CD8-positive, alpha-beta memory T cell (primary cell): ENCODE results near the gene CATSPER3. TPM values are rescaled to one million over a fixed set of nuclear protein-coding genes. Genes with fewer than 3 reads are reported as not detected.
"Not testable (repeated sequence)": the region's sequence is repeated elsewhere in the genome, so short reads cannot be mapped to it uniquely, and the experiment has no call there.

ENCODE experiments used
- CTCF ChIA-PET: fragments of 350-600 bp; sonication (Branson Sonifier 250); formaldehyde crosslinking; loops from one replicate; lab custom pipeline; 2021; ENCODE audit warnings: antibody characterized with exemption; lab: Charles Lee
- POLR2A ChIA-PET: fragments of 350-600 bp; sonication (Branson Sonifier 250); formaldehyde crosslinking; loops from one replicate; lab custom pipeline; 2021; ENCODE audit warnings: antibody characterized with exemption; lab: Charles Lee
- DNase-seq, 5 donors: peaks; one replicate each; pipeline versions ENCODE4 v3.0.0 to v3.0.0-alpha.2; 2020 to 2022; ENCODE audit warnings: mixed read lengths in 1 of 5
- H3K27ac ChIP-seq: one replicate; pipeline ENCODE4 v1.7.0; 2013; ENCODE audit warnings: low read depth, mild to moderate bottlenecking, low read length, moderate library complexity
- H3K27me3 ChIP-seq: 2 replicates; pipeline ENCODE4 v1.7.0; 2013; ENCODE audit warnings: low read length, mild to moderate bottlenecking; ENCODE audit not compliant: insufficient read depth, poor library complexity, severe bottlenecking
- H3K36me3 ChIP-seq: 2 replicates; pipeline ENCODE4 v1.7.0; 2013; ENCODE audit warnings: mild to moderate bottlenecking, low read length, moderate library complexity; ENCODE audit not compliant: insufficient read depth
- H3K4me1 ChIP-seq: 2 replicates; pipeline ENCODE4 v1.7.0; 2013; ENCODE audit warnings: mild to moderate bottlenecking, low read length, moderate library complexity; ENCODE audit not compliant: insufficient read depth
- H3K4me3 ChIP-seq: 2 replicates; pipeline ENCODE4 v1.7.0; 2013; ENCODE audit warnings: mild to moderate bottlenecking, low read length
- H3K9me3 ChIP-seq: 2 replicates; pipeline ENCODE4 v1.7.0; 2013; ENCODE audit warnings: mild to moderate bottlenecking, low read length
- H3K27ac Mint-ChIP-seq, 8 donors: one replicate each; pipeline ENCODE4 v1.8.0; 2020 to 2021; ENCODE audit warnings: mixed read lengths in 8 of 8, mild to moderate bottlenecking in 6 of 8, inconsistent platforms in 3 of 8, moderate library complexity in 3 of 8
- H3K27me3 Mint-ChIP-seq, 2 donors: one replicate each; pipeline ENCODE4 v1.8.0; 2020 to 2021; ENCODE audit warnings: mixed read lengths in 2 of 2, mild to moderate bottlenecking in 1 of 2, moderate library complexity in 1 of 2
- H3K36me3 Mint-ChIP-seq, 3 donors: one replicate each; pipeline ENCODE4 v1.8.0; 2020 to 2021; ENCODE audit warnings: mixed read lengths in 3 of 3, inconsistent platforms in 1 of 3, mild to moderate bottlenecking in 1 of 3
- H3K4me1 Mint-ChIP-seq, 3 donors: one replicate each; pipeline ENCODE4 v1.8.0; 2020 to 2021; ENCODE audit warnings: mixed read lengths in 3 of 3, inconsistent platforms in 1 of 3, mild to moderate bottlenecking in 1 of 3
- H3K4me3 Mint-ChIP-seq, 7 donors: one replicate each; pipeline ENCODE4 v1.8.0; 2020 to 2021; ENCODE audit warnings: mixed read lengths in 7 of 7, mild to moderate bottlenecking in 6 of 7, moderate library complexity in 4 of 7, inconsistent platforms in 2 of 7
- H3K9me3 Mint-ChIP-seq, 5 donors: one replicate each; pipeline ENCODE4 v1.8.0; 2020 to 2022; ENCODE audit warnings: mixed read lengths in 5 of 5, mild to moderate bottlenecking in 3 of 5, moderate library complexity in 2 of 5, inconsistent platforms in 1 of 5
- polyA plus RNA-seq: library from polyadenylated mRNA; unstranded; fragments of 300-500 nt; fragmentation: Illumina TruSeq; gene quantifications from one replicate; pipeline ENCODE4 v1.2.3, GENCODE V29; 2021
- total RNA-seq, 2 experiments: library from RNA; stranded (reverse); gene quantifications; one replicate each; pipeline ENCODE4 v1.2.3, GENCODE V29; 2021

CATSPER3 gene
- total and polyA plus RNA-seq, 3 experiments from 2014 or later, result 0.18 to 0.36 (median 0.29) TPM

DNA sequence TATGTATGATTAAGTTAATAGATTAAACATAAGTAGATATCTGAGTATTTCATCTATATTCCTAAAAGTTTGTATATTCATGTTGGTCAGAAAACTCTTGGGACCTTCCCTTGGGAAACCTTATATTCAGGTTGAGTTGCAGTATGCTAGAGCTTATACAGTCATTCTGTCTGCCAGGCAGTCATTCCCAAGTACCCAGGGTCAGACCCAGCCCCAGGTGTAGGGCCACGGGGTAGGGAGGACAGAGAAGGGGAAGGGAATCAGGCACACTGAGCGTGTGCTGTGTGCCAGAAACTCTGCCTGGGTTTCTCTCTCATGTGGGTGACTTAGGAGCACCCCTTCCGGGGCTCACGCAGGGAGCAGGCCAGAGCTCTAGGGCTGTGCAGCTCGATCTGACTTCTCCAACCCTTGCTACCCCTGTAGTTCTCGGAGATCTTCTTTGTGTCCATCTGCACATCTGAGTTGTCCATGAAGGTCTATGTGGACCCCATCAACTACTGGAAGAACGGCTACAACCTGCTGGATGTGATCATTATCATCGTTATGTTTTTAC is 28.2 kb downstream of the CATSPER3 start:
- Mint-ChIP-seq H3K4me1 (no peaks in the 10 kb centered on the region), H3K27ac (no peak overlapping the region), H3K36me3 (peaks cover 0 to 15% (median 0%) of the 10 kb centered on the region in 3 donors), H3K27me3 (peaks cover 0 to 3% of the 10 kb centered on the region in 2 donors), H3K9me3 (peaks cover 0 to 3% (median 0%) of the 10 kb centered on the region in 5 donors), H3K4me3 (no peak overlapping the region)
- POLR2A ChIA-PET, result no interaction called here
- no peak overlapping the region for H3K4me3 ChIP-seq
- H3K4me1 ChIP-seq, result no peaks in the 10 kb centered on the region
- CTCF ChIA-PET, result no interaction called here
- H3K36me3 ChIP-seq, result no peaks in the 10 kb centered on the region
- DNase-seq, result no peak
- H3K9me3 ChIP-seq, result no peaks in the 10 kb centered on the region
- no peak overlapping the region for H3K27ac ChIP-seq
- H3K27me3 ChIP-seq, result no peaks in the 10 kb centered on the region

GRCh38 chr5:134997015-134997414 is 29.3 kb downstream of the CATSPER3 start:
- no peak overlapping the region for H3K27ac Mint-ChIP-seq
- Histone ChIP-seq H3K4me3 (no peak overlapping the region), H3K27ac (no peak overlapping the region), H3K9me3 (no peaks in the 10 kb centered on the region), H3K27me3 (no peaks in the 10 kb centered on the region), H3K36me3 (no peaks in the 10 kb centered on the region), H3K4me1 (no peaks in the 10 kb centered on the region)
- ChIA-PET POLR2A (no interaction called here), CTCF (no interaction called here)
- H3K4me3 Mint-ChIP-seq, result no peak overlapping the region
- no peaks in the 10 kb centered on the region for H3K4me1 Mint-ChIP-seq
- H3K36me3 Mint-ChIP-seq, result peaks cover 0 to 10% (median 2%) of the 10 kb centered on the region in 3 donors
- no peak for DNase-seq
- H3K27me3 Mint-ChIP-seq, result peaks cover 0 to 1% of the 10 kb centered on the region in 2 donors
- peaks cover 0 to 2% (median 0%) of the 10 kb centered on the region in 5 donors for H3K9me3 Mint-ChIP-seq

DNA sequence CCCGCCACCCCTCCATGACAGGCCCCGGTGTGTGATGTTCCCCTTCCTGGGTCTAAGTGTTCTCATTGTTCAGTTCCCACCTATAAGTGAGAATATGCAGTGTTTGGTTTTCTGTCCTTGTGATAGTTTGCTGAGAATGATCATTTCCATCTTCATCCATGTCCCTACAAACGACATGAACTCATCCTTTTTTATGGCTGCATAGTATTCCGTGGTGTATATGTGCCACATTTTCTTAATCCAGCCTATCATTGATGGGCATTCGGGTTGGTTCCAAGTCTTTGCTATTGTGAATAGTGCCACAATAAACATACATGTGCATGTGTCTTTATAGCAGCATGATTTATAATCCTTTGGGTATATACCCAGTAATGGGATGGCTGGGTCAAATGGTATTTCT is 30.4 kb downstream of the CATSPER3 start:
- H3K4me3 ChIP-seq, H3K4me3 Mint-ChIP-seq, H3K4me1 ChIP-seq, CTCF ChIA-PET, H3K4me1 Mint-ChIP-seq, DNase-seq, H3K9me3 ChIP-seq, POLR2A ChIA-PET, H3K27ac Mint-ChIP-seq, H3K27me3 Mint-ChIP-seq, H3K27me3 ChIP-seq, H3K27ac ChIP-seq, H3K9me3 Mint-ChIP-seq, H3K36me3 Mint-ChIP-seq, H3K36me3 ChIP-seq: not testable (repeated sequence)

GRCh38 chr5:135004376-135004775 is 36.7 kb downstream of the CATSPER3 start:
- H3K27me3 Mint-ChIP-seq, result peaks cover 3 to 7% of the 10 kb centered on the region in 2 donors
- no peaks in the 10 kb centered on the region for H3K4me1 Mint-ChIP-seq
- no peaks in the 10 kb centered on the region for H3K9me3 ChIP-seq
- no peak overlapping the region for H3K4me3 ChIP-seq
- no peaks in the 10 kb centered on the region for H3K36me3 ChIP-seq
- no peak for DNase-seq
- no peaks in the 10 kb centered on the region for H3K27me3 ChIP-seq
- peaks cover 0 to 8% (median 3%) of the 10 kb centered on the region in 3 donors for H3K36me3 Mint-ChIP-seq
- peaks cover 0 to 2% (median 0%) of the 10 kb centered on the region in 5 donors for H3K9me3 Mint-ChIP-seq
- H3K27ac Mint-ChIP-seq, result no peak overlapping the region
- POLR2A ChIA-PET, result no interaction called here
- no peaks in the 10 kb centered on the region for H3K4me1 ChIP-seq
- no peak overlapping the region for H3K4me3 Mint-ChIP-seq
- no peak overlapping the region for H3K27ac ChIP-seq
- CTCF ChIA-PET, result no interaction called here

GRCh38 chr5:135005076-135005475 is 37.4 kb downstream of the CATSPER3 start:
- Mint-ChIP-seq H3K9me3 (peaks cover 0 to 2% (median 0%) of the 10 kb centered on the region in 5 donors), H3K27ac (no peak overlapping the region), H3K4me1 (no peaks in the 10 kb centered on the region), H3K36me3 (peaks cover 0 to 8% (median 3%) of the 10 kb centered on the region in 3 donors), H3K27me3 (peaks cover 3 to 7% of the 10 kb centered on the region in 2 donors), H3K4me3 (no peak overlapping the region)
- Histone ChIP-seq H3K36me3 (no peaks in the 10 kb centered on the region), H3K9me3 (no peaks in the 10 kb centered on the region), H3K27me3 (no peaks in the 10 kb centered on the region), H3K4me3 (no peak overlapping the region), H3K27ac (no peak overlapping the region), H3K4me1 (no peaks in the 10 kb centered on the region)
- CTCF ChIA-PET, result no interaction called here
- POLR2A ChIA-PET, result no interaction called here
- no peak for DNase-seq

- no peaks in the 10 kb centered on the region for H3K27me3 ChIP-seq
- H3K36me3 Mint-ChIP-seq, result peaks cover 0 to 6% (median 3%) of the 10 kb centered on the region in 3 donors
- no peaks in the 10 kb centered on the region for H3K4me1 Mint-ChIP-seq
- H3K36me3 ChIP-seq, result no peaks in the 10 kb centered on the region
- CTCF ChIA-PET, result no interaction called here
- no peak for DNase-seq
- H3K27me3 Mint-ChIP-seq, result peaks cover 2 to 7% of the 10 kb centered on the region in 2 donors
- no peaks in the 10 kb centered on the region for H3K4me1 ChIP-seq
- no peak overlapping the region for H3K4me3 Mint-ChIP-seq
- no peaks in the 10 kb centered on the region for H3K9me3 ChIP-seq
- no peak overlapping the region for H3K27ac ChIP-seq
- no peak overlapping the region for H3K4me3 ChIP-seq
- peaks cover 0 to 1% (median 0%) of the 10 kb centered on the region in 5 donors for H3K9me3 Mint-ChIP-seq
- POLR2A ChIA-PET, result no interaction called here
- no peak overlapping the region for H3K27ac Mint-ChIP-seq
Measured at GRCh38 chr5:135007305-135007704, 39.6 kb downstream of the CATSPER3 start.

GRCh38 chr5:135007749-135008363 is 40.1 kb downstream of the CATSPER3 start:
- Histone ChIP-seq H3K4me3 (no peak overlapping the region), H3K36me3 (no peaks in the 10 kb centered on the region), H3K4me1 (no peaks in the 10 kb centered on the region), H3K27me3 (no peaks in the 10 kb centered on the region), H3K9me3 (no peaks in the 10 kb centered on the region), H3K27ac (no peak overlapping the region)
- H3K27ac Mint-ChIP-seq, result no peak overlapping the region
- H3K36me3 Mint-ChIP-seq, result peaks cover 0 to 6% (median 3%) of the 10 kb centered on the region in 3 donors
- peaks cover 2 to 4% of the 10 kb centered on the region in 2 donors for H3K27me3 Mint-ChIP-seq
- no peaks in the 10 kb centered on the region for H3K9me3 Mint-ChIP-seq
- H3K4me3 Mint-ChIP-seq, result no peak overlapping the region
- ChIA-PET CTCF (no interaction called here), POLR2A (no interaction called here)
- no peak for DNase-seq
- no peaks in the 10 kb centered on the region for H3K4me1 Mint-ChIP-seq

DNA sequence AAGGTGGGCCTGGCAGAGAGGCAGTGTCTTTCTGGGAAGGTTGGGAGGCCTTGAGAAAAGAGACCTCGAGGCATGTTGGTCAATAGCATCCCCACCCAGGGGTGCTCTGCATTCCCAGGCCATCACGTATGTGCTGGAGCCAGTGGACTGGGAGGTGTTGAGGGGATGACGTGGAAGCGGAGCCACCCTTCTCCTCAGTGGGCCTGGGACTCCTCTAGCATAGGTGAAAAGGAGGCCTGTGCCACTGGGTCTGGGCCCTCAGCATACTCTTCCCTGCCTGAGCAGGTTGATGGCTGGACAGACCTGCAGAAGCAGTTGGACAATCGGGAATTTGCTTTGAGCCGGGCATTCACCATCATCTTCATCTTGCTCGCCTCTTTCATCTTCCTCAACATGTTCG is 40.8 kb downstream of the CATSPER3 start:
- ChIA-PET CTCF (no interaction called here), POLR2A (no interaction called here)
- Histone ChIP-seq H3K36me3 (no peaks in the 10 kb centered on the region), H3K4me1 (no peaks in the 10 kb centered on the region), H3K4me3 (no peak overlapping the region), H3K27ac (no peak overlapping the region), H3K27me3 (no peaks in the 10 kb centered on the region), H3K9me3 (no peaks in the 10 kb centered on the region)
- peaks cover 0 to 6% (median 3%) of the 10 kb centered on the region in 3 donors for H3K36me3 Mint-ChIP-seq
- H3K4me1 Mint-ChIP-seq, result no peaks in the 10 kb centered on the region
- H3K27me3 Mint-ChIP-seq, result peaks cover 2 to 7% of the 10 kb centered on the region in 2 donors
- H3K27ac Mint-ChIP-seq, result no peak overlapping the region
- no peak for DNase-seq
- H3K9me3 Mint-ChIP-seq, result no peaks in the 10 kb centered on the region
- H3K4me3 Mint-ChIP-seq, result no peak overlapping the region
